ENCODE results near the gene ELAC1.

- TF ChIP-seq CTCF (conservative IDR thresholded peaks at IDR 0.05; ENCODE audit: low read depth, low read length), result no peak
- TF ChIP-seq EZH2phosphoT487 (IDR thresholded peaks at IDR 0.05; ENCODE audit: borderline replicate concordance, low read length), result no peak
These were observed 42.4 kb downstream of the ELAC1 start for GRCh38 chr18:51010218-51010617.

Data from PC-3 (cell line).